HT-29 (cell line): ENCODE measurements around the gene RPS2. TPM values are rescaled to one million over a fixed set of nuclear protein-coding genes. Genes with fewer than 3 reads are reported as not detected.
"Not testable (repeated sequence)": the region's sequence is repeated elsewhere in the genome, so short reads cannot be mapped to it uniquely, and the experiment has no call there.

Experiments
- DNase-seq: peaks from one replicate; pipeline ENCODE4 v3.0.0-alpha.2; 2015; ENCODE audit warnings: low spot score
- total RNA-seq: library from RNA; depleted of rRNA; stranded (reverse); fragments of >200 nt; shearing (Covaris generic); gene quantifications from 2 replicates; pipeline ENCODE4 v1.2.3, GENCODE V29; 2014

RPS2 gene
- total RNA-seq, 1 experiment from 2014 or later = 4,154 TPM

- peak; percentile 58 for DNase-seq
These were observed 873 bp upstream of the RPS2 start for GRCh38 chr16:1965396-1966001.

GRCh38 chr16:1963806-1964505, 670 bp downstream of the RPS2 start:
- peak; percentile 42 for DNase-seq

- DNase-seq = not testable (repeated sequence)
These were observed 2.2 kb downstream of the RPS2 start for GRCh38 chr16:1962161-1963153.

- DNase-seq = peak; percentile 19
These were observed 3.0 kb downstream of the RPS2 start for GRCh38 chr16:1961651-1962067.

DNA sequence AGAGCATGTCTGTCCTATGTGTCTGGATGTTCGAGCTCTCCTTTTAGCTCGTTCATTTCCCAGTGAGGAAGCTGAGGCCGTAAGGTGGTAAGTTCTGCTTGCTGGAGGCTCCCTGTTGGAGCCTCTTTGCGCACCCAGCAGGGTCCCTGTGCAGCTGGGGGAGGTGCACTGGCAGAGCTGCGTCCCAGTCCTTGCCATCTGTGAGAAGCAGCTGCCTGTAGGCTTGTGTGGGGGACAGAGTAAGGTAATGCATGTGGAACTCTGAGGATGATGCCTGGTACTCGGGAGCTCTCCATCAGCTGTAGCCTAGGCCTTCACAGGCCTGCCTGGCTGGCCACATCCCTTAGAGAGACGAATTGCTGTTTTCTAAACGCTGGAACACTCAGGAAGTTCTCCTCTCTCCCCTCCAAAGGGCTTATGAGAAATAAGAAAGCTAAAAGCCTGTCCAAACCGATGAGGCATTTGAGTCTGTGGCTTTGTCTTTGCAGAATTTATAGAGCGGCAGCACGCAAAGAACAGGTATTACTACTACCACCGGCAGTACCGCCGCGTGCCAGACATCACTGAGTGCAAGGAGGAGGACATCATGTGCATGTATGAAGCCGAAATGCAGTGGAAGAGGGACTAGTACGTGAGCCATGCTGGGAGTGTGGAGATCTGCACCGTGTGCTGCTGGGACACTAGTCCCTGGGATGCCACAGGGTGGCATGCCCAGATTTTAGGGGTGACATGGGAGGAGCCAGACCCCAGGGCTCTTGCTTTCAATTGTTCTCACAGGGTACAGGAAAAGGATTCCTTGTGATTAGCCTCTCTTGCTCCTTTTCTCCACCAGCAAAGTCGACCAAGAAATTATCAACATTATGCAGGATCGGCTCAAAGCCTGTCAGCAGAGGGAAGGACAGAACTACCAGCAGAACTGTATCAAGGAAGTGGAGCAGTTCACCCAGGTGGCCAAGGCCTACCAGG, 3.7 kb downstream of the RPS2 start:
- DNase-seq = peak; percentile 77

GRCh38 chr16:1959269-1960039, 5.2 kb downstream of the RPS2 start, which contains the start of gene NDUFB10:
NDUFB10 (plus strand) TSS chr16:1959538; CDS start chr16:1959625, 87 bp downstream.
- peak; percentile 94 for DNase-seq

- no peak for DNase-seq
These were observed 5.8 kb downstream of the RPS2 start for GRCh38 chr16:1958715-1959268.

- not testable (repeated sequence) for DNase-seq
These were observed 6.5 kb downstream of the RPS2 start for GRCh38 chr16:1958143-1958491.

DNA sequence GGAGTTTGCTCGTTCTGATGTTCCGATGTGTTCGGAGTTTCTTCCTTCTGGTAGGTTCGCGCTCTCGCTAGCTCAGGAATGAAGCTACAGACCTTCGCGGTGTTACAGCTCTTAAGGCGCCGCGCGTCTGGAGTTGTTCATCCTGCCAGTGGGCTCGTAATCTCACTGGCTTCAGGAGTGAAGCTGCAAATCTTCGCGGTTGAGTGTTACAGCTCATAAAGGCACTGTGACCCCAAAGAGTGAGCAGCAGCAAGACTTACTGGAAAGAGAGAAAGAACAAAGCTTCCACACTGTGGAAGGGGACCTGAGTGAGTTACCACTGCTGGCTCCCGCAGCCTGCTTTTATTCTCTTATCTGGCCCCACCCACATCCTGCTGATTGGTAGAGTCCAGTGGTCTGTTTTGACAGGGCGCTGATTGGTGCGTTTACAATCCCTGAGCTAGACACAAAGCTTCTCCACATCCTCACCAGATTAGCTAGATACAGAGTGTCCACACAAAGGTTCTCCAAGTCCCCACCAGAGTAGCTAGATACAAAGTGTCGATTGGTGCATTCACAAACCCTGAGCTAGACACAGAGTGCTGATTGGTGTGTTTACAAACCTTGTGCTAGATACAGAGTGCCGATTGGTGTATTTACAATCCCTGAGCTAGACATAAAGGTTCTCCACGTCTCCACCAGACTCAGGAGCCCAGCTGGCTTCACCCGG, 7.0 kb downstream of the RPS2 start:
- not testable (repeated sequence) for DNase-seq

- no peak for DNase-seq
These were observed 10.9 kb downstream of the RPS2 start for GRCh38 chr16:1953734-1954133.

GRCh38 chr16:1950559-1950958, 14.1 kb downstream of the RPS2 start:
- DNase-seq = no peak

GRCh38 chr16:1950047-1950446, 14.6 kb downstream of the RPS2 start:
- peak; percentile 48 for DNase-seq

DNA sequence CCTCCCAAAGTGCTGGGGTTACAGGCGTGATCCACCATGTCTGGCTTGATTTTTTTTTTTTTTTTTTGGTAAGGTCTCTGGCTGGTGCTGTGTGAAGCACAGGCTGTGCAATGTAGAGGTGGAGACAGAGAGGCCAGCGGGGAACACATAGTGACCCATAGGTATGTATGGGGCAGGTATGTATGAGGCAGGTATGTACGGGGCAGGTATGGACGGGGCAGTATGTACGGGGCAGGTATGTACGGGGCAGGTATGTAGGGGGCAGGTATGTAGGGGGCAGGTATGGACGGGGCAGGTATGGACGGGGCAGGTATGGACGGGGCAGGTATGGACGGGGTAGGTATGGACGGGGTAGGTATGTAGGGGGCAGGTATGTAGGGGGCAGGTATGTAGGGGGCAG, 15.1 kb downstream of the RPS2 start:
- no peak for DNase-seq

GRCh38 chr16:1947369-1947670, 17.3 kb downstream of the RPS2 start:
- DNase-seq = no peak

- no peak for DNase-seq
These were observed 17.9 kb downstream of the RPS2 start for GRCh38 chr16:1946495-1947368.

- DNase-seq = no peak
These were observed 18.9 kb downstream of the RPS2 start for GRCh38 chr16:1945559-1946391.

GRCh38 chr16:1944612-1945199, 19.9 kb downstream of the RPS2 start:
- DNase-seq = no peak
